NT2/D1 (cell line): ENCODE measurements around the gene CPED1.
"Not testable (repeated sequence)": the region's sequence is repeated elsewhere in the genome, so short reads cannot be mapped to it uniquely, and the experiment has no call there.

ENCODE experiments used
- YY1 ChIP-seq: IDR thresholded peaks from 2 replicates; pipeline ENCODE4 v1.6.1; 2011; ENCODE audit not compliant: insufficient read length, insufficient read depth
- ZNF274 ChIP-seq: IDR thresholded peaks from 2 replicates; pipeline ENCODE4 v1.6.1; 2011; ENCODE audit warnings: mild to moderate bottlenecking, low read depth, low read length

GRCh38 chr7:121251367-121251766 lies 262.9 kb downstream of the CPED1 start:
- not testable (repeated sequence) for TF ChIP-seq ZNF274, YY1
